ENCODE results near the gene HNF1B. TPM values are rescaled to one million over a fixed set of nuclear protein-coding genes. Genes with fewer than 3 reads are reported as not detected.

Gene HNF1B
- total and polyA plus RNA-seq, 4 donors = 1.6 to 5.7 (median 4.5) TPM

GRCh38 chr17:37726891-37727675, 17.8 kb downstream of the HNF1B start:
- H3K36me3 ChIP-seq (ENCODE audit: control insufficient read depth in 4 of 4, insufficient read depth in 3 of 4, low read depth in 1 of 4, low read length in 3 of 4) = peaks cover 2 to 23% (median 9%) of the 10 kb centered on the region in 4 donors
- no peaks in the 10 kb centered on the region for H3K27me3 ChIP-seq (ENCODE audit: control insufficient read depth in 4 of 4, insufficient read depth in 4 of 4, low read length in 3 of 4)
- no peak overlapping the region for H3K27ac ChIP-seq (ENCODE audit: low read depth in 1 of 2, low read length in 2 of 2)
- H3K9me3 ChIP-seq (ENCODE audit: control insufficient read depth in 4 of 4, low read length in 3 of 4) = no peaks in the 10 kb centered on the region
- H3K4me1 ChIP-seq (ENCODE audit: control insufficient read depth in 4 of 4, insufficient read depth in 4 of 4, low read length in 3 of 4) = peaks cover 0 to 1% (median 0%) of the 10 kb centered on the region in 4 donors
- DNase-seq (ENCODE audit: low spot score) = no peak
- H3K4me3 ChIP-seq (ENCODE audit: low read depth in 1 of 3, low read length in 3 of 3) = no peak overlapping the region
- TF ChIP-seq FOXA2 (IDR thresholded peaks at IDR 0.05) (no peak), CTCF (IDR thresholded peaks at IDR 0.05; ENCODE audit: low read depth, low read length, missing input control) (no peak), TAF1 (conservative IDR thresholded peaks at IDR 0.05) (no peak), REST (IDR thresholded peaks at IDR 0.05) (no peak), YY1 (IDR thresholded peaks at IDR 0.05) (no peak), EGR1 (IDR thresholded peaks at IDR 0.05; ENCODE audit: low read depth in 2 of 2) (no peak), SP1 (IDR thresholded peaks at IDR 0.05) (no peak)
- H3K9ac ChIP-seq (ENCODE audit: low read depth in 1 of 2, low read length in 2 of 2) = no peak overlapping the region
- WGBS = 70% methylated on average over 12 of the region's 12 CpGs

GRCh38 chr17:37726248-37726647, 18.6 kb downstream of the HNF1B start:
- WGBS = 84% methylated on average over 3 of the region's 3 CpGs
- Histone ChIP-seq H3K27me3 (ENCODE audit: control insufficient read depth in 4 of 4, insufficient read depth in 4 of 4, low read length in 3 of 4) (no peaks in the 10 kb centered on the region), H3K9ac (ENCODE audit: low read depth in 1 of 2, low read length in 2 of 2) (no peak overlapping the region)
- TF ChIP-seq NR2F2 (IDR thresholded peaks at IDR 0.05) (no peak), TAF1 (conservative IDR thresholded peaks at IDR 0.05) (no peak), FOXA1 (IDR thresholded peaks at IDR 0.05) (no peak), REST (IDR thresholded peaks at IDR 0.05) (no peak), FOXA2 (IDR thresholded peaks at IDR 0.05) (no peak), EGR1 (IDR thresholded peaks at IDR 0.05; ENCODE audit: low read depth in 2 of 2) (no peak), ATF3 (IDR thresholded peaks at IDR 0.05) (no peak), YY1 (IDR thresholded peaks at IDR 0.05) (no peak), HNF4G (IDR thresholded peaks at IDR 0.05) (no peak), HNF4A (conservative IDR thresholded peaks at IDR 0.05) (no peak), GABPA (IDR thresholded peaks at IDR 0.05 in 1 of 2, conservative IDR thresholded peaks at IDR 0.05 in 1 of 2) (no peak), ZBTB33 (IDR thresholded peaks at IDR 0.05) (no peak), MAX (IDR thresholded peaks at IDR 0.05) (no peak), SP1 (IDR thresholded peaks at IDR 0.05) (no peak), JUND (IDR thresholded peaks at IDR 0.05) (no peak), CTCF (IDR thresholded peaks at IDR 0.05; ENCODE audit: low read depth, low read length, missing input control) (no peak)

More at GRCh38 chr17:37726248-37726647, 18.6 kb downstream of the HNF1B start:
- H3K36me3 ChIP-seq (ENCODE audit: control insufficient read depth in 4 of 4, insufficient read depth in 3 of 4, low read depth in 1 of 4, low read length in 3 of 4) = peaks cover 2 to 16% (median 5%) of the 10 kb centered on the region in 4 donors
- DNase-seq (ENCODE audit: low spot score) = no peak
- H3K4me1 ChIP-seq (ENCODE audit: control insufficient read depth in 4 of 4, insufficient read depth in 4 of 4, low read length in 3 of 4) = peaks cover 0 to 1% (median 0%) of the 10 kb centered on the region in 4 donors
- H3K27ac ChIP-seq (ENCODE audit: low read depth in 1 of 2, low read length in 2 of 2) = no peak overlapping the region
- no peak overlapping the region for H3K4me3 ChIP-seq (ENCODE audit: low read depth in 1 of 3, low read length in 3 of 3)
- no peaks in the 10 kb centered on the region for H3K9me3 ChIP-seq (ENCODE audit: control insufficient read depth in 4 of 4, low read length in 3 of 4)
